ENCODE measurements around the gene DYSF.

DNA sequence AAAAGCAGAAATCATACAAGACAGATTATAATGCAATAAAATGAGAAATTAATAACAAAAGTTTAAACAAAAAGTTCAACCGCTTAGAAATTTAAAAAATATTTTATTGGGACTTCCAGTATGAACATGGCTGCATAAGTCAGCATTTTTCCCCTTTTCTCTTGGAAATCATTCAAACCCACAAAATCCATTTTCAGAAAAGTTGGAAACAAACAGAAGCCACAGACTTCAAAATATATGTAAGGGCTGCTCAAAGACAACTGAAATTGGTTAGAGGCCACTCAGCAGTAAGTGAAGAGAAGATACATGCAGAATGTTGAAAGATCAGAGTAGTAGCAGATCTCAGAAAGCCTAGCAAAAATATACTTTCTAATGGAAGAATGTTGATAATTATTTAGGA lies 194.0 kb downstream of the DYSF start:
- TF ChIP-seq POLR2AphosphoS5 (IDR thresholded peaks at IDR 0.05) (no peak), POLR2A (IDR thresholded peaks at IDR 0.05) (no peak)
